Camera-type eye (tissue), 1 donor: ENCODE data around the gene CCL4L2. TPM values are rescaled to one million over a fixed set of nuclear protein-coding genes. Genes with fewer than 3 reads are reported as not detected.

ENCODE experiments used
- total RNA-seq: library from RNA; depleted of rRNA; stranded (reverse); fragments of >200 nt; gene quantifications from one replicate; pipeline ENCODE4 v1.2.3, GENCODE V29; 2014

CCL4L2 gene
- total RNA-seq = 5.4 TPM

DNA sequence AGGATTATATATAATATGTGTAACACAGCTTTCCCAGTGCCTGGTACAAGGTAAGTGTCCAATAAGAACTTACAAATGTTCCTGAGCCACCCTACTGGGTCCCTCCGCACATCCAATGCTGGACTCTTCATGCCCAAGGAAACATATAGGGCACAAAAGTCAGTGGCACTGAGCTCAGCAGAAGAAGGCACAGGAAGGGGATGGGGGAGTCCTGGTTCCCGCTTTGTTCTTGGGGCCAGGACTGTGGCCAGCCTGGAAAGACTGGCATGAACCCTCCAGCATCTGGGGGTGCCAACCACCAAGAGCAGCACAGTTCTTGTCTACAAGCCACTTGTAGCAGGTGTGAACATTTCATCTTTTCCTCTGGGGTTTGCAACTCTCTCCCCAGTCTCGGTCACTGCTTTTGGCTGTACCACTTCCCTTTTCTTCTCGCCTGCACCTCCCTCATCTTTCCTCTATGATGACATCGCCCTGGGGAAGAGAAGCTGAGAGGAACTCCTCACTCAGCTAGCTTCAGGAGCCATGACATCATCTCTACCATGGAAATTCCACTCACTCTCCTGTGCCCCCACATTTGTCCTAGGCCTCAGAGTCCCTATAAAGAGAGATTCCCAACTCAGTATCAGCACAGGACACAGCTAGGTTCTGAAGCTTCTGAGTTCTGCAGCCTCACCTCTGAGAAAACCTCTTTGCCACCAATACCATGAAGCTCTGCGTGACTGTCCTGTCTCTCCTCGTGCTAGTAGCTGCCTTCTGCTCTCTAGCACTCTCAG is at the start of gene CCL4L2:
TSS of gene CCL4L2 (plus strand) at position 625 of the 773 bp plus-strand sequence.

GRCh38 chr17:36176536-36176935 is 34.3 kb upstream of the CCL4L2 start, which contains the start of gene TBC1D3B:
Gene TBC1D3B, minus strand, starts transcription at chr17:36176636. Its CDS starts 1,586 bp downstream, at chr17:36175050.

Other genes with a start within 250 kb of the CCL4L2 start
- not detected for gene CCL16, start 229.6 kb upstream of the CCL4L2 start, total RNA-seq
- 0.60 TPM for gene CCL14, start 224.3 kb upstream of the CCL4L2 start, total RNA-seq
- gene CCL15, start 209.5 kb upstream of the CCL4L2 start, total RNA-seq = not detected
- not detected for gene CCL23, start 193.1 kb upstream of the CCL4L2 start, total RNA-seq
- not detected for gene CCL18, start 146.8 kb upstream of the CCL4L2 start, total RNA-seq
- gene CCL3, start 120.9 kb upstream of the CCL4L2 start, total RNA-seq = 1.3 TPM
- gene CCL4, start 107.2 kb upstream of the CCL4L2 start, total RNA-seq = 2.3 TPM
- gene TBC1D3B, start 34.4 kb upstream of the CCL4L2 start, total RNA-seq = 4.7 TPM
- 0.49 TPM for gene CCL3L1, start 14.3 kb upstream of the CCL4L2 start, total RNA-seq
- not detected for gene TBC1D3I, start 53.5 kb downstream of the CCL4L2 start, total RNA-seq
- gene TBC1D3G, start 112.8 kb downstream of the CCL4L2 start, total RNA-seq = 2.2 TPM
- gene TBC1D3H, start 177.4 kb downstream of the CCL4L2 start, total RNA-seq = not detected